A673 (cell line): ENCODE data around the gene MRPS14.

Source experiments
- CTCF ChIP-seq: fragments of 300-800, 200-600 bp; sonication (generic); conservative IDR thresholded peaks from 2 replicates; pipeline ENCODE4 v1.5.1; 2017; ENCODE audit warnings: low read depth, mild to moderate bottlenecking, antibody characterized with exemption, low read length, moderate library complexity, mixed read lengths
- EZH2 ChIP-seq: fragments of 200-600 bp; sonication (generic); IDR thresholded peaks from 2 replicates; pipeline ENCODE4 v1.6.1; 2017; ENCODE audit warnings: borderline replicate concordance, low read depth, mild to moderate bottlenecking, mixed read lengths, antibody characterized with exemption, low read length; ENCODE audit not compliant: poor library complexity, severe bottlenecking

- no peak for TF ChIP-seq EZH2
- no peak for TF ChIP-seq CTCF
Measured at GRCh38 chr1:175067362-175068106, 44.3 kb upstream of the MRPS14 start, which contains the start of gene TNN.
